Measurements from ENCODE around the gene S100A7A. TPM values are rescaled to one million over a fixed set of nuclear protein-coding genes. Genes with fewer than 3 reads are reported as not detected.
A peak's percentile ranks its signal among the peaks of the same experiment; 100 is the strongest.

S100A7A gene
- total and polyA plus RNA-seq, 10 donors = not detected

DNA sequence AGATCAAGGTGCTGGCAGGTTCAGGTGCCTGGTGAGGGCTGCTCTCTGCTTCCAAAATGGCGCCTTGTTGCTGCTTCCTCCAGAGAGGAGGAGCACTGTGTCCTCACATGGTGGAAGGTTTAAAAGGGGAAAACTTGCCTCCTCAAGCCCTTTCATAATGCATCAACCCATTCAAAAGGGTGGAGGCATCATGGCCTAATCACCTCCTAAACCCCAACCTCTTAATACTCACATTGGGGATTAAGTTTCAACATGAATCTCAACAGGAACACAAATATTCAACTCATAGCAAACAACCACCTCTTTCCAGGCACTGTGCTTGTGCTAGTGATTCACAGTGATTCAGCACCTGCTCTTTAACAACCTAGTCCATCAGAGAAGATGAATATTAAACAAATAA is 45.1 kb upstream of the S100A7A start:
- no peaks in the 10 kb centered on the region for H3K9me3 ChIP-seq
- no peaks in the 10 kb centered on the region for H3K36me3 ChIP-seq
- H3K27ac ChIP-seq = peak overlapping the region in 6 of 8 donors; percentile 28 to 95 (median 74)
- H3K4me3 ChIP-seq = no peak overlapping the region
- TF ChIP-seq POLR2A (IDR thresholded peaks at IDR 0.05) = no peak
- TF ChIP-seq, protein P1, sequence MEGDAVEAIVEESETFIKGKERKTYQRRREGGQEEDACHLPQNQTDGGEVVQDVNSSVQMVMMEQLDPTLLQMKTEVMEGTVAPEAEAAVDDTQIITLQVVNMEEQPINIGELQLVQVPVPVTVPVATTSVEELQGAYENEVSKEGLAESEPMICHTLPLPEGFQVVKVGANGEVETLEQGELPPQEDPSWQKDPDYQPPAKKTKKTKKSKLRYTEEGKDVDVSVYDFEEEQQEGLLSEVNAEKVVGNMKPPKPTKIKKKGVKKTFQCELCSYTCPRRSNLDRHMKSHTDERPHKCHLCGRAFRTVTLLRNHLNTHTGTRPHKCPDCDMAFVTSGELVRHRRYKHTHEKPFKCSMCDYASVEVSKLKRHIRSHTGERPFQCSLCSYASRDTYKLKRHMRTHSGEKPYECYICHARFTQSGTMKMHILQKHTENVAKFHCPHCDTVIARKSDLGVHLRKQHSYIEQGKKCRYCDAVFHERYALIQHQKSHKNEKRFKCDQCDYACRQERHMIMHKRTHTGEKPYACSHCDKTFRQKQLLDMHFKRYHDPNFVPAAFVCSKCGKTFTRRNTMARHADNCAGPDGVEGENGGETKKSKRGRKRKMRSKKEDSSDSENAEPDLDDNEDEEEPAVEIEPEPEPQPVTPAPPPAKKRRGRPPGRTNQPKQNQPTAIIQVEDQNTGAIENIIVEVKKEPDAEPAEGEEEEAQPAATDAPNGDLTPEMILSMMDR (IDR thresholded peaks at IDR 0.05 in 8 of 11, conservative IDR thresholded peaks at IDR 0.05 in 3 of 11) = no peak
- TF ChIP-seq POLR2AphosphoS5 (IDR thresholded peaks at IDR 0.05) = no peak
- intact Hi-C loops (cut with DNase I; ENCODE audit: low total_unique reads) = no loop called here
- peaks cover 0 to 17% (median 0%) of the 10 kb centered on the region in 7 donors for H3K27me3 ChIP-seq (replicated peaks in 1 of 7)
- WGBS, 5 donors = 88 to 100% (median 95%) methylated on average over 1 of the region's 1 CpG
- peaks cover 0 to 37% (median 0%) of the 10 kb centered on the region in 6 donors for H3K4me1 ChIP-seq
- peak; percentile 41 for DNase-seq

DNA sequence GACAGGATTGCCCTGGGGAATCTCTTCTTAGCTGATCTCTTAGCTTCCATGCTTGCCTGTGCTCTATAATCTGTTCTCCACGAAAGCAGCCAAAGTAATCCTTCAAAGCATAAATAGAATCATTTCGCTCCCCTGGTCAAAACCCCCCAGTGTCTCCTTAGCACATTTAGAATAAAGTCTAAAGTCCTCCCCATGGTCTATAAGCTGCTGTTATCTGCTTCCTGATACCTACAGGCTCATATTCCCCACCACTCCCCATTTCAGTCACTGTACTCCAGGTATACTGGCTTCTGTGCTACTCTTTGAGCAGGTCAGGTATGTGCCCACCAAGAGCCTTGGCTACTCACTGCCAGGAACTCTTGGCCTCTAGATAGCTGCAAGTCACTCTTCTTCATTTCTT is 43.7 kb upstream of the S100A7A start:
- H3K4me1 ChIP-seq = peaks cover 0 to 24% (median 0%) of the 10 kb centered on the region in 6 donors
- intact Hi-C loops (cut with DNase I; ENCODE audit: low total_unique reads) = no loop called here

DNA sequence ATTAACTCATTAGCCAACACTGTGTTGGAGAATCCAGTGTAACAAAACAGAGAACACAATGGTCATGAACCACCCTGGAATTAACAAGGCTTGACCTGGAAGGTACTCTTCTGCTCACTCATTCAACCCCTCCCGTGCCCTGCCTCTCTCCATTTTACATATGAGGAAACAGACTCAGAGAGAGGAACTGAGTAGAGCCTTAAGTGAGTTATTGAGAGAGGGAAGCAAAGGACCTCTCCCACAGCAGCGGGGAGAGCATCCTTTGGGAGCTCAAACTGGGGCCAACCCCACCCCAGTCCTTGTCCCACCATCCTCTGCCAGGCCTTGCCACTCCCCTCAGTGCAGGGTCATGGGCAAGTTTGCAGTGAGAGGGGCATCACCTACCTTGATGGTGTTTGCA is 42.2 kb upstream of the S100A7A start:
- H3K4me3 ChIP-seq = peak overlapping the region in 2 of 8 donors; percentile 16 to 54
- DNase-seq = peak; percentile 70
- H3K27ac ChIP-seq = peak overlapping the region in 7 of 8 donors; percentile 57 to 95 (median 77)
- WGBS, 5 donors = 32 to 68% (median 51%) methylated on average over 2 of the region's 2 CpGs
- intact Hi-C loops (cut with DNase I; ENCODE audit: low total_unique reads) = no loop called here
- H3K4me1 ChIP-seq = peaks cover 0 to 30% (median 0%) of the 10 kb centered on the region in 6 donors
- no peaks in the 10 kb centered on the region for H3K36me3 ChIP-seq
- TF ChIP-seq POLR2A (IDR thresholded peaks at IDR 0.05) (no peak), POLR2AphosphoS5 (IDR thresholded peaks at IDR 0.05) (peak in 1 of 3 donors; percentile 23)
- peaks cover 0 to 33% (median 0%) of the 10 kb centered on the region in 7 donors for H3K27me3 ChIP-seq (replicated peaks in 1 of 7)
- no peaks in the 10 kb centered on the region for H3K9me3 ChIP-seq

More for the DNA sequence above, 43.7 kb upstream of the S100A7A start:
- DNase-seq = no peak
- no peaks in the 10 kb centered on the region for H3K9me3 ChIP-seq
- WGBS, 5 donors = 86 to 93% (median 92%) methylated on average over 2 of the region's 2 CpGs
- peak overlapping the region in 5 of 8 donors; percentile 28 to 95 (median 85) for H3K27ac ChIP-seq
- peaks cover 0 to 30% (median 0%) of the 10 kb centered on the region in 7 donors for H3K27me3 ChIP-seq (replicated peaks in 1 of 7)
- H3K36me3 ChIP-seq = no peaks in the 10 kb centered on the region
- H3K4me3 ChIP-seq = peak overlapping the region in 1 of 8 donors; percentile 11
- TF ChIP-seq POLR2A (IDR thresholded peaks at IDR 0.05) = no peak
- no peak for TF ChIP-seq POLR2AphosphoS5 (IDR thresholded peaks at IDR 0.05)
- TF ChIP-seq, protein P1 (IDR thresholded peaks at IDR 0.05 in 8 of 11, conservative IDR thresholded peaks at IDR 0.05 in 3 of 11) = no peak

DNA sequence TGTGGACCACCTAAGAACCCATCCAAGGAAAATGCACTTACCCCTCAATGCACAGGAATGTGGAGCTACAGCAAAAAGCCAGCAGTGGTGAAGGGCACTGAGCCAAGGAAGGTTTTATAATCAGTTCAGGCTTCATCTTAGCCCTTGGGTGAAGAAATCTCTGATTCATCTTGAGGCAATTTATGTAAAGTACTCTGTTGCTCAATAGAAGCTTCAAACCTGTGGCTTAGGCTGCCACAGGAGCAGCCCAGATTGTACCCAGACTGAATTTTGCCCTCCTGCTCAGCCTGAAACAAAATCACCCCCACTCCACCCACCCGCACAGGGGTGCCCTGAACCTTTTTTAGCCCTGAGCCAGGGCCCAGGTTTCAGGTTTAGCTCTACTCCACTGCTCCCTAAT is 40.8 kb upstream of the S100A7A start, which contains the start of gene S100A12:
Gene S100A12, minus strand, starts transcription at position 111 of the 400 bp plus-strand sequence. CDS start 1,029 bp downstream, outside the sequence.
- intact Hi-C loops (cut with DNase I; ENCODE audit: low total_unique reads) = no loop called here
- Histone ChIP-seq H3K9me3 (peaks cover 0 to 4% (median under 1%) of the 10 kb centered on the region in 8 donors), H3K27ac (peak within 1 kb of the TSS in 7 of 8 donors; percentile 57 to 95 (median 77)), H3K4me1 (peaks cover 0 to 30% (median 0%) of the 10 kb centered on the region in 6 donors), H3K27me3 (replicated peaks in 1 of 7) (peaks cover 0 to 33% (median 0%) of the 10 kb centered on the region in 7 donors), H3K4me3 (peak within 1 kb of the TSS in 3 of 8 donors; percentile 5 to 54 (median 16)), H3K36me3 (no peaks in the 10 kb centered on the region)
- peak; percentile 69 for DNase-seq
- 53 to 91% (median 76%) methylated on average over 1 of the region's 1 CpG for WGBS, 5 donors
- peak in 1 of 3 donors; percentile 56 for TF ChIP-seq POLR2AphosphoS5 (IDR thresholded peaks at IDR 0.05)
- TF ChIP-seq POLR2A (IDR thresholded peaks at IDR 0.05) = no peak

DNA sequence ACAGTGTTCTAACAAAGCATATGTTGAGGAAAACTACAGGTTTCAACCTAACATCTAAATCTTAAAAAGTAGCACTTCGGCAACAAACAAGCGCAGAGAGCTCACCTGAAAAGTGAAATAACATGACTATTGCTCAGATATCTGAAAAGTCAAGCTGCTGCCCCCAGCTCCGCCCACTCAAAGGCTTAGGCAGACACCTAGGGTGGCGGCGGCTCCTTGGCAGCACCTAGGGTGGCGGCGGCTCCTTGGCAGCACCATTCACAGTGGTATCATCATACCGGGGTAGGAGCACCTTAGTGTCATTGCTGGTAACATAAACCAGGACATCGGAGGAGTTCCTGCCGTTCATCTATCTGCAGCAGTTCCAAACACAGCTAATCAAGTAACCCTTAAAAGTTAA is 36.7 kb upstream of the S100A7A start:
- H3K27me3 ChIP-seq (replicated peaks in 1 of 7) = peaks cover 0 to 28% (median 0%) of the 10 kb centered on the region in 7 donors
- H3K27ac ChIP-seq = no peak overlapping the region
- peak; percentile 33 for DNase-seq
- no peak overlapping the region for H3K4me3 ChIP-seq
- intact Hi-C loops (cut with DNase I; ENCODE audit: low total_unique reads) = no loop called here
- WGBS, 5 donors = 87 to 94% (median 92%) methylated on average over 10 of the region's 10 CpGs
- peaks cover 3 to 28% (median 17%) of the 10 kb centered on the region in 8 donors for H3K9me3 ChIP-seq
- no peaks in the 10 kb centered on the region for H3K36me3 ChIP-seq
- TF ChIP-seq POLR2A (IDR thresholded peaks at IDR 0.05) (no peak), POLR2AphosphoS5 (IDR thresholded peaks at IDR 0.05) (no peak)
- TF ChIP-seq, protein P1 (IDR thresholded peaks at IDR 0.05 in 8 of 11, conservative IDR thresholded peaks at IDR 0.05 in 3 of 11) = no peak
- peaks cover 0 to 25% (median 0%) of the 10 kb centered on the region in 6 donors for H3K4me1 ChIP-seq
